ENCODE data around the gene TRMT112.
"Not testable (repeated sequence)": the region's sequence is repeated elsewhere in the genome, so short reads cannot be mapped to it uniquely, and the experiment has no call there.

TRMT112 gene

DNA sequence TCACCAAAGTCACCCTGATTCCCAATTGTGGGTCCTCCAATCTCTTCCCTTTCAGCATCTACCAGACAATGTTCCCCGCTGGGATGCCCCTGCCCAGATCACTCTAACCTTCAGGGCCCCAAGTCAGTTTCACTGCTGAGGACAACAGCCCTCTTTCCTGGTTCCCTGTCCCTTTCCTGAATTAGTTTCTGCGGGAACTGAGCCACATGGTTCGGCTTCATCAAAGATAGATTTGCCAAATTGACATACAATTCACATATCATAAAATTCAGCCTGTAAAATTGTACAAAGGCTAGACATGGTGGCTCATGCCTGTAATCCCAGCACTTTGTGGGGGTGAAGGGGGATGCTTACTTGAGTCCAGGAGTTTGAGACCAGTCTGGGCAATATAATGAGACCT, 10.6 kb upstream of the TRMT112 start:
- no peak for DNase-seq

DNA sequence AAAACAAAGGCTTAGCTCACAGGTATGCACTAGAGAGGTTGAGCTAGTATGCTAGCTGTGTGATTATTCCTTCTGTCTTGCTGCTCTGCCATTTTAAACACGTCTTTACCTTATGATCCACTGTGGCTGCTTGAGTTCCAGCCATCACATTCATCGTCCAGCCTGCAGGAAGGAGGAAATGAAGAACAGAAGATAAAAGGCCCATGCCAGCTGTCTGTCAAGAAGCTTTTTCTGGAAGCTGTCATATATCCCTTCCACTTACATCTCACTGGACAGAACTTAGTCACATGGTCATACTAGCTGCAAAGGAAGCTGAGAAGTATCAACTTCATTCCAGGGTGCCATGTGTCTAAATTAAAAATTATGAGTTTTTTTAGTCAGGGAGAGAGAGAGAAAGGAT, 10.0 kb upstream of the TRMT112 start:
- DNase-seq: no peak

DNA sequence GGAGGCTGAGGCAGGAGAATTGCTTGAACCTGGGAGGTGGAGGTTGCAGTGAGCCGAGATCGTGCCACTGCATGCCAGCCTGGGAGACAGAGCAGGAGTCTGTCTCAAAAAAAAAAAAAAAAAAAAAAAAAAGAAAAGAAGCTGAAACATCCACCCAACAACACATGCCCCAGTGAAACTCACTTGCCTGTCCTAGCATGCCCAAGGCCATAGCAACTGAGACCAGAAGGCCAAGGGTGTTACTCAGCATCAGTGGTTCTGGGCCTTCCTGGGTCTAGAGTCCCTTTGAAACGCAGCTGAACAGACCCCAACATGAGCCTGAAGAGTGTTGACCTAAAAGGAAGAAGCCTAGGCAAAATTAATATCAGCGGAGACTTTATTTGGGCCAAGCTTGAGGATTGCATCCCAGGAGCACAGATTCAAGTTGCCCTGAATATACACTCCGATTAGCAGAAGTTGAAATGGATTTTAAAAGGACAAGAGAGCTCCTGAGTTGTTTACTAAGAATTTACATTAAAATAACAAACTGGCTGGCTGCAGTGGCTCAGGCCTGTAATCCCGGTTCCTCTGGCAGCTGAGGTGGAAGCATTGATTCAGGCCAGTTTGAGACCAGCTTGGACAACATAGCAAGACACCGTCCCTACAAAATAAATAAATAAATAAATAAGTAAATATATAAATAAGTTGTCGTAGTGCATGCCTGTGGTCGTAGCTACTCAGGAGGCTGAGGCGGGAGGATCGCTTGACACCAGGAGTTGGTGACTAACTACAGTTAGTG, 7.5 kb upstream of the TRMT112 start:
- DNase-seq: no peak

DNA sequence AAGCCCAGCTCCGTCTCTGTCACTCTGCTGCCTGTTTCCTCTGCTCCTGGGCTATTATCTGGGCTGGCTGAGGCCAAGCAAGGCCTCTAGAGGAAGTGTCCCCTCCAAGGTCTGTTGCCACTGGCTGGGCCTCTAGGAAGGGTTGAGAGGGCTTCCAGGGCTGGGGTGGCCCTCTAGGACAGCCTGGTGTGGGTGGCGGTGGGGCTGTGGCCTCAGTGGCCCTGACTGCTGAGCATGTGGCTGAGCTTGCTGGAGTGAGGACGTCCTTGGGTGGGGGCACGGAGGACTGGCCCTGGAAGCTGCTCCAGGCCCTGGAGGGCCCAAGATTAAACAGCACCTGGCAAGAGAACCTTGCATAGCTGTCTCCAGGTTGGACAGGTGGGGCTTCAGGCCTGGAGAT, 6.6 kb upstream of the TRMT112 start:
- DNase-seq: not testable (repeated sequence)

DNA sequence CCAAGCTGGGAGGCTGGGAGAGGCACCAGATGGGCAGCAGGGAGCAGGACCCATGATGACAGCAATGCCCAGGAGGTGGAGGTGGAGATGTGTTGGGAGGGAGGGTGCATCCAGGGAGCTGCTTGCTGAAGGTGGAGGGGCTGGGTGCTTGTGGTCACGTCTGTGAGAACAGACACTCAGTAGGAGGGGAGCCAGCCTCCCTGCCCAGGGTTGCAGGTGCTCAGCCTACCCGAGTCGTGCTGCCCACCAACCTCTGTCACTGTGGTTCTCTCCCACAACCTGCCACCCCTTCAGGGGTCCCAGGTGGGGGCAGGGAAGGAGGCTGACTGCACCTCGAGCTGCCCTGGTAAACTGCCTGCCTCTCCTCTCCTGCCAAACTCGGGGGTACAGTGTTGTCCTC, 6.0 kb upstream of the TRMT112 start:
- DNase-seq: no peak

DNA sequence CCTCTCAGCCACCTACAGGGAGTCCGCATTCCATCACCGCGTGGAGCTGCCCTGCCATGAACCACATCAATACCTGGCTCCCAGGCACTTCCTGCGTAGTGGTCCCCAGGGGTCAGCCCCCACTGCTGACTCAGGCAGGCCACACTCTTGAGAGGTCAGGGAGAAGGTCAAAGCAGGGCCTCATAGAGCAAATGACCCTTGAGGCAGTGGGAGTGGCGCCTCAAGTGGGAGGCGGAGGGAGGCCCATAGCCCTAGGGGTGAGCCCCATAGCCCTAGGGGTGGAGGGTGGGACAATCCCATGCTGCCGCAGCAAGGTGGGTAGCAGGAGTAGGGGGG, 5.5 kb upstream of the TRMT112 start:
- no peak for DNase-seq

DNA sequence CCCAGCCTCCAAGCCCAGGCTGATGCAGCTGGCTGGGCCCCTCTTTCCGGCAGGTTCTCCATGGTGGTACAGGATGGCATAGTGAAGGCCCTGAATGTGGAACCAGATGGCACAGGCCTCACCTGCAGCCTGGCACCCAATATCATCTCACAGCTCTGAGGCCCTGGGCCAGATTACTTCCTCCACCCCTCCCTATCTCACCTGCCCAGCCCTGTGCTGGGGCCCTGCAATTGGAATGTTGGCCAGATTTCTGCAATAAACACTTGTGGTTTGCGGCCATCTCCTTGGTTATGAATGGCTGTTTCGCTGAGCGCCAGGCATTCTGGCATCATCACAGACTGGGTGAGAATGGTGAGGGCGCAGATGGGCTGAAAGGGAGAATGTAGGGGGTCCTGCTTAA, 4.2 kb upstream of the TRMT112 start:
- DNase-seq: no peak

DNA sequence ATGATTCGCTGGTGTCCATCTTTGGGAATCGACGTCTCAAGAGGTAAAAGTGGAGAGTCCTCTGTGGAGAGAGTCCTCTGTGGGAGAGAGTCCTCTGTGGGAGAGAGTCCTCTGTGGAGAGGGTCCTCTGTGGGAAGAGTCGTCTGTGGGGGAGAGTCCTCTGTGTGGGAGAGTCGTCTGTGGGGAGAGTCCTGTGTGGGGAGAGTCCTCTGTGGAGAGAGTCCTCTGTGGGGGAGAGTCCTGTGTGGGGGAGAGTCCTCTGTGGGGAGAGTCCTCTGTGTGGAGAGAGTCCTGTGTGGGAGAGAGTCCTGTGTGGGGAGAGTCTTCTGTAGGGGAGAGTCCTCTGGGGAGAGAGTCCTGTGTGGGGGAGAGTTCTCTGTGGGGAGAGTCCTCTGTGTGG, 3.7 kb upstream of the TRMT112 start:
- no peak for DNase-seq

DNA sequence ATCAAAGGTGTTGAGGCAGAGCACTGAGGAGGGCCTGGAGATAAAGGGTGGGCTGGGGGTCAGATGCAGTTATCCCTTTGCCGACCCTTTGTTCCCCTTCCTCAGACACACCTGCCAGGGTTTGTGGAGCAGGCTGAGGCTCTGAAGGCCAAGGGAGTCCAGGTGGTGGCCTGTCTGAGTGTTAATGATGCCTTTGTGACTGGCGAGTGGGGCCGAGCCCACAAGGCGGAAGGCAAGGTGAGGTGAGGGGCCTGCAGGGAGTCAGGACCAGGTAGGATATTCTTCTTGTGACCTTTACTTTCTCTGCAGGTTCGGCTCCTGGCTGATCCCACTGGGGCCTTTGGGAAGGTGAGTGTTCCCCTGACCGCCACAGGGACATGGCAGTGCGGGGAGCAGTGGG, 3.2 kb upstream of the TRMT112 start:
- no peak for DNase-seq

DNA sequence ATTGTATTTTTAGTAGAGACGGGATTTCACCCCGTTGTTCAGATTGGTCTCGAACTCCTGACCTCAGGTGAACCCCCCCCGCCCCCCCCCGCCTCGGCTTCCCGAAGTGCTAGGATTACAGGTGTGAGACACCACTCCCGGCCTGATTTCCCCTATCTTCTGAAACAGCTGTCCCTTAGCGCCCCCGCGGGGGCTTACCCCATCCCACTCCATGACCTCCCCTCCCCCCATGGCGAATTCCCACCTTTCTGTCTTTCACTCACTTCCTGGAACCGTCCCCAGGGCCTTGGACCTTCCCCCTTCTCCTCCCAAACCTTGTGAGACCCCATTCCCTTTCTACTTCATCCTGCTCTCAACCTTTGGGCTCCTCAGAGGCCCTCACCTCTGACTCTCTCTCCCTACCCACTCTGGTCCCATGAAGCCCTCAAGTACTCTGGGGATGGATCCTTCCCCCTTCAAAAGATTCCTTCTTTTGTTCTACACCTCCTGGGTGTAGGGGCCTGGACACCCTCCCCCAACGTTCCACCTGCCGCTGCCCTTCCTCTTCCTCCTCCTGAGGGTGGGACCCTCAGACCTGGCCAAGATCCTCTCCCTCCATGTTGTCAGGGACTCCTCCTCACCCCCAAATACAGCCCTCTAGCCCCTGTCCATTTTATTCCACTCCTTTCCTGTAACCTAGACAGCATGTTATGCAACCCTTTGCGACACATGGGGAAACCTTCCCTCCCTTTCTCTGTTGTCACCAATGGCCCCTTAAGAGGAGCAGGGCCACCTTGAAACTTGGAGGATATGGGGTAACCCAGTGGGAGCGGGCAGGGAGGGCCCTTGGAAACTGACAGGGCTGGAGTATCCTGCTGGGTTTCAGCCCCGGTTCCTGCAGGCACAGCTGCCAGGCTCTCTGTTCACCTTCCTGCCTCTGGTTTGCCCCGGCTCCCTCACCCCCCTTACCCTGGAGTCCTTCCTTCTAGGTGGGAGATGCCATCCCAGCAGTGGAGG, 1.7 kb upstream of the TRMT112 start:
- no peak for DNase-seq

DNA sequence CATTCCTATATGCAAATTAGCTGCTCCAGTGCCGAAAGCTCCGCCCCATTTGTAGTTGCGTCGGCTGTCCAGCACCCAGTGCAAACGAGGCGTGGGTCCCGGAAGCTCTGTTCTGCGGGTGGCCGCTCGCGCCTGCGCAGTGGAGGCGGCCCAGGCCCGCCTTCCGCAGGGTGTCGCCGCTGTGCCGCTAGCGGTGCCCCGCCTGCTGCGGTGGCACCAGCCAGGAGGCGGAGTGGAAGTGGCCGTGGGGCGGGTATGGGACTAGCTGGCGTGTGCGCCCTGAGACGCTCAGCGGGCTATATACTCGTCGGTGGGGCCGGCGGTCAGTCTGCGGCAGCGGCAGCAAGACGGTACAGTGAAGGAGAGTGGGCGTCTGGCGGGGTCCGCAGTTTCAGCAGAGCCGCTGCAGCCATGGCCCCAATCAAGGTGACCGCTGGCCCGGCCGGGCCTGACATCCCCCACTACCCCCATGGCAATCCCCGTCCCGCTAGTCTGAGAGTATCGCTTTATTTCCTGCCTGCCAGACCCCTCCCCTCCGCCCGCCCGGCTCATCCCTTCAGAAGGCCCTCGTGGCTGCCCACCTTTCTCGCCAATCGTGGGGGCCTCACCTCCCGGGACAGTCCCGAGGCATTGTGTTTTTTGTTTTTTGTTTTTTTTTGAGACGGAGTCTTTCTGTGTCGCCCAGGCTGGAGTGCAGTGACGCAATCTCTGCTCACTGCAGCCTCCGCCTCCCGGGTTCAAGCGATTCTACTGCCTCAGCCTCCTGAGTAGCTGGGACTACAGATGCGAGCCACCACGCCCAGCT, 804 bp upstream of the TRMT112 start, which contains the start of gene PRDX5:
TSS of gene PRDX5 (plus strand) at position 161 of the 805 bp plus-strand sequence. CDS start at position 256, 95 bp downstream.
- DNase-seq: peak; percentile 70

DNA sequence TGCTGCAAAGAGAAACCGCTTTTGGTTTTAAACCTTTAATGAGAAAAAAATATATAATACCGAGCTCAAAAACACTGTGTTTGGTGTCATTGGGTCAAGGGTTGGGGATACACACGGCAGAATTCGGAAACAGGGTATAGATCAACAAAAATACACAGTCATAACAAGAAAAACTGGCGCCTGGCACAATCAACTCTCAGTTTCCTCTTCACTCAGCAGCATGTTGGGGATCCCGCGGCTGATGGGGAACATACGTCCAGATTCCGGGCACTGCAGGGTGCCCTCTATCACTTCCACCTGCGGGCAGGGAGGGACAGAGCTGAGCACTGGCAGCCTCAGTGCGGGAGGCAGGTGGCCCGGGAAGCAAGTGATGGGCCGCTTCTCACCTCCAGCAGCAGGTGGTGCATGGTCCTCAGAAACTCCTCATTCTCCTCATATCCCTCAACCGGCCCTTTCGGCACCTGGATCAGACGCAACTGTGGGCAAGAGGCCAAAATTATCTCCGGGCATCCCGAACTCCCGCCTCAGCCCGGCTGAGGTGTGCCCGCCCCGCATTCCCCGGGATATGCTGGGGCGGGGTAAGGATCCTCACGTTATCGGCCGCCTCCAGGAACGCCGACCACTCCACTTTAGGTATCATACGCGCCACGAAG, 561 bp downstream of the TRMT112 start:
- DNase-seq: no peak

DNA sequence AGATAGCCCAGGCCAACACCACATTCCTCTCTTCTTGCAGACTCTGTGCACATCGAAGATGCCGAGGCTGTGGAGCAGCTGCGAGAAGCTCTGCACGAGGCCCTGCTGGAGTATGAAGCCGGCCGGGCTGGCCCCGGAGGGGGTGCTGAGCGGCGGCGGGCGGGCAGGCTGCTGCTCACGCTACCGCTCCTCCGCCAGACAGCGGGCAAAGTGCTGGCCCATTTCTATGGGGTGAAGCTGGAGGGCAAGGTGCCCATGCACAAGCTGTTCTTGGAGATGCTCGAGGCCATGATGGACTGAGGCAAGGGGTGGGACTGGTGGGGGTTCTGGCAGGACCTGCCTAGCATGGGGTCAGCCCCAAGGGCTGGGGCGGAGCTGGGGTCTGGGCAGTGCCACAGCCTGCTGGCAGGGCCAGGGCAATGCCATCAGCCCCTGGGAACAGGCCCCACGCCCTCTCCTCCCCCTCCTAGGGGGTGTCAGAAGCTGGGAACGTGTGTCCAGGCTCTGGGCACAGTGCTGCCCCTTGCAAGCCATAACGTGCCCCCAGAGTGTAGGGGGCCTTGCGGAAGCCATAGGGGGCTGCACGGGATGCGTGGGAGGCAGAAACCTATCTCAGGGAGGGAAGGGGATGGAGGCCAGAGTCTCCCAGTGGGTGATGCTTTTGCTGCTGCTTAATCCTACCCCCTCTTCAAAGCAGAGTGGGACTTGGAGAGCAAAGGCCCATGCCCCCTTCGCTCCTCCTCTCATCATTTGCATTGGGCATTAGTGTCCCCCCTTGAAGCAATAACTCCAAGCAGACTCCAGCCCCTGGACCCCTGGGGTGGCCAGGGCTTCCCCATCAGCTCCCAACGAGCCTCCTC, 1.5 kb downstream of the TRMT112 start:
- not testable (repeated sequence) for DNase-seq

DNA sequence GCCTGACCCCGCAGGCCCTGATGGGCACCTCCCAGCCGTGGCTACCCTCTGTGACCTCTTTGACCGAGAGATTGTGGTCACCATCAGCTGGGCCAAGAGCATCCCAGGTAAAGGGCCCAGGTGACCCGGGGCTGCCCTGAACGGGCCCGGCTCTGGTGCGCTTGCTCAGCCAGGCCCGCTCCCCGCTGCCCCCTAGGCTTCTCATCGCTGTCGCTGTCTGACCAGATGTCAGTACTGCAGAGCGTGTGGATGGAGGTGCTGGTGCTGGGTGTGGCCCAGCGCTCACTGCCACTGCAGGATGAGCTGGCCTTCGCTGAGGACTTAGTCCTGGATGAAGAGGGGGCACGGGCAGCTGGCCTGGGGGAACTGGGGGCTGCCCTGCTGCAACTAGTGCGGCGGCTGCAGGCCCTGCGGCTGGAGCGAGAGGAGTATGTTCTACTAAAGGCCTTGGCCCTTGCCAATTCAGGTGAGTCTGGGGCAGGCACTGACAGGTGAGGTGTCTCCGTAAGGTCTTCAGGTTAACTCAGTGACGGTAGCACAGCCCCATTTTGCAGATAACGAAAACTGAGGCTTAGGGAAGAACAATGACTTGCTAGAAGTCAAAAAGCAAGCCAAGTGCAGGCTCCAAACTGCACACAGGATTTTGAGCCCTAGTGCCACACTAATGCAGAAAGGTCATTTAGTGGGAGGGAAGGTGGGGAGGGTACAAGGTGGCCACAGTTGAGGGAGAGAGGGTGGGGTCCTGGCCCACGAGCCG, 2.4 kb downstream of the TRMT112 start:
- no peak for DNase-seq

DNA sequence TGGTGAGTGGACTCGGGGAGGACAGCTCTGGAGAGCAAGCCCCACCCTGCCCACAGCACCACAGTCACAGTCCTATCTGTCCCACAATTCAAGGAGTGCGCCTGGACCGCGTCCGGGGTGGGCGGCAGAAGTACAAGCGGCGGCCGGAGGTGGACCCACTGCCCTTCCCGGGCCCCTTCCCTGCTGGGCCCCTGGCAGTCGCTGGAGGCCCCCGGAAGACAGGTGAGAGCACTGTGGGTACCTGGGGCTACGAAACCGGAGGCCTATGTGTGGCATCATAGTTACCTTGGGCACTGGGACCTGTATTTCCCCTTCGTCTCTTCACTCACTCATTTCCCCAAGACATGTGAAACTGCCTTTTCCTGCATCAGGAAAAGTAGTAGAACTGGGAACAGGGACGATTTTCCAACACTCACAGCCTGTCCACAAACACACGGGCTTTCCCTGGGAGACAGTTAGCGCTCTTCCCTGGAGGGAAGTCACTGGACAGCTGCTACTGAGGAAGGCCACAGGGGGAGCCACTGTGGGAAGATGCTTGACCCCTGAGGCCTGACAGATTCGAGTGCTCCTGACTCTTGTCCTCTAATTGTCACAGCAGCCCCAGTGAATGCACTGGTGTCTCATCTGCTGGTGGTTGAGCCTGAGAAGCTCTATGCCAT, 3.1 kb downstream of the TRMT112 start:
- DNase-seq: no peak

DNA sequence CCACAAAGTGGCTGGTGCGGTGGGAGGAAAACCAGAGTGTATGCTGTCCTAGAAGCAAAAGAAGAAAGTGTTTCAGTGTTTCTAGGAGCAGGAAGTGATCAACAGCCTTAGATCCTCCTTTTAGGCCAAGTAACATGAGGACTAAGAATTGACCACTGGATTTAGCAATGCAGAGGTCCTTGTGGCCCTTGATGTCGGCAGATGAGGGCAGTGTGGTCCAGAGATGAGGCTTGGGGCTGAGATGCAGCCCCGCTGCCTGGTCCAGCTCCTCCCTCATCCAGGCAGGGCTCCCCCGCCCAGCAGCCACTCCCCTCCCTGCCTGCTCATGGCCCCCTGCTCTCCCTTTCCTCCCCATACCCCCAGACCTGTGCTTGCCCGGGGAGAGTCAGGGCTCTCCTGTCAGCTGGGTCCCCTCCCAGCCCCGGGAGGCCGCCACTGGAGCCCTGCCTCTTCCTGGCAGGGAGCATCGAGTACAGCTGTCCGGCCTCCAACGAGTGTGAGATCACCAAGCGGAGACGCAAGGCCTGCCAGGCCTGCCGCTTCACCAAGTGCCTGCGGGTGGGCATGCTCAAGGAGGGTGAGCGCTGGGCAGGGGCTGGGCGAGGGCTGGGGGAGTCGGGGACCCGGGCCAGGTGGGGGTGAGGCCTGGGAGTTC, 3.7 kb downstream of the TRMT112 start:
- DNase-seq: no peak

DNA sequence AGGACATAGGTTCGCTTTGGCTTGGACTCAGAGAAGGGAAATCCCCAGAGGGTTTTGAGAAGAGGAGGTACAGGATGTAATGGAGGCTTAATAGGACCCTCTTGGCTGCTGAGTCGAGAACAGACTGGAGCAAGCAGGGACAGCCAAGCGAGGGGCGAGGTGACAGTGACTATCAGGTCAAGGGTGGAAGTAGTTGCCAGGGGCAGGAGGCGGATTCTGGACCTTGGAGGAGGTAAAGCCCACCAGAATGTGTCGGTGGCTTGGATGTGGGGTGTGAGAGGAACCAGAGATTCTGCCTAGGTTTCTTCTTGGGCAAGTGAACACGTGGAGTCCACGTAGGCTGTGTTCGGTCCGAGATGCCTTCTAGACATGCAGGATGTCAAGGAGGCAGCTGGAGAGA, 4.4 kb downstream of the TRMT112 start:
- DNase-seq: no peak

DNA sequence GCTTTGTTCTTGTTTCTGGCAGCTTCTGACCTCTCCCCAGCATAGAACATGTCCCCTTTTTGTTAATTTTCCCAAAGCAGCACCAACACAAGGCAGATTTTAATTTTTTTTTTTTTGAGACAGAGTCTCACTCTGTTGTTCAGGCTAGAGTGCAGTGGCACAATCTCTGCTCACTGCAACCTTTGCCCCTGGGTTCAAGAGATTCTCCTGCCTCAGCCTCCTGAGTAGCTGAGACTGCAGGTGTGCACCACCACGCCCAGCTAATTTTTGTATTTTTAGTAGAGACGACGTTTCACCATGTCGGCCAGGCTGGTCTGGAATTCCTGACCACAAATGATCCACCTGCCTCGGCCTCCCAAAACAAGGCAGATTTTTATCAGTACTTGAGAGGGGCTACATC, 9.6 kb downstream of the TRMT112 start:
- DNase-seq: not testable (repeated sequence)

DNA sequence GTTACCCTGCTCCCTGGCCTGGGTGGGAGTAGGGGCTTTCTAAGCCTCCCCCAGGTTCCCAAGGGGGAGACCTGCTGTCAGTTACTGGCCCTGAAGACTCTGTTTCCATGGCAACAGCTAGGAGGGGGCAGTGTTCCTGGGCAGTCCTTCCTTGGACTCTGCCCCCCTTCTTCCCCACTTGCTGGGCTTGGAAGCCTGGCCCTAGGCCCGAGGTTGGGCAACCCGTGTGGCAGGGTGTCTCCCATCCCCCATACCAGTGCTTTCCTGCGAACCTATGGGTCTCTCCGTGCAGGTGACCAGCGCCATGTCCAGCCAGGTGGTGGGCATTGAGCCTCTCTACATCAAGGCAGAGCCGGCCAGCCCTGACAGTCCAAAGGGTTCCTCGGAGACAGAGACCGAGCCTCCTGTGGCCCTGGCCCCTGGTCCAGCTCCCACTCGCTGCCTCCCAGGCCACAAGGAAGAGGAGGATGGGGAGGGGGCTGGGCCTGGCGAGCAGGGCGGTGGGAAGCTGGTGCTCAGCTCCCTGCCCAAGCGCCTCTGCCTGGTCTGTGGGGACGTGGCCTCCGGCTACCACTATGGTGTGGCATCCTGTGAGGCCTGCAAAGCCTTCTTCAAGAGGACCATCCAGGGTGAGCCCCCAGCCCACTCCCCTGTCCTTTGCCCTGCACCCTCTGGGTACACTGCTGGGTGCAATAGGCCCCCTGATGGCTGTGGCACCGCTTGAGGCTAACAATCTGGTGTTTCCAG, 10.3 kb downstream of the TRMT112 start:
- DNase-seq: no peak
